SK-N-DZ (cell line): ENCODE results near the gene SUMO2.
A peak's percentile ranks its signal among the peaks of the same experiment; 100 is the strongest.
"Not testable (repeated sequence)": the region's sequence is repeated elsewhere in the genome, so short reads cannot be mapped to it uniquely, and the experiment has no call there.

ENCODE experiments used
- DNase-seq: peaks from one replicate; pipeline ENCODE4 v3.0.0-alpha.2; 2015; ENCODE audit warnings: low spot score

The SUMO2 gene

GRCh38 chr17:75144816-75145512 is 37.8 kb downstream of the SUMO2 start:
- no peak for DNase-seq

GRCh38 chr17:75142236-75142971 is 40.4 kb downstream of the SUMO2 start:
- DNase-seq: no peak

GRCh38 chr17:75138519-75138918 is 44.2 kb downstream of the SUMO2 start:
- DNase-seq: no peak

GRCh38 chr17:75137762-75138161 is 45.0 kb downstream of the SUMO2 start:
- not testable (repeated sequence) for DNase-seq

- DNase-seq: no peak
Observed at GRCh38 chr17:75135946-75136345, 46.8 kb downstream of the SUMO2 start.

- DNase-seq: no peak
Observed at GRCh38 chr17:75135452-75135851, 47.3 kb downstream of the SUMO2 start.

GRCh38 chr17:75133607-75134347 is 49.0 kb downstream of the SUMO2 start:
- DNase-seq: not testable (repeated sequence)

- DNase-seq: no peak
Observed at GRCh38 chr17:75133001-75133400, 49.8 kb downstream of the SUMO2 start.

- DNase-seq: not testable (repeated sequence)
Observed at GRCh38 chr17:75132018-75133000, 50.5 kb downstream of the SUMO2 start.

GRCh38 chr17:75131278-75132017 is 51.3 kb downstream of the SUMO2 start, which contains the start of gene NT5C:
Gene NT5C, minus strand, starts transcription at chr17:75131742. Its CDS starts 35 bp downstream, at chr17:75131707.
- DNase-seq: peak; percentile 88

- DNase-seq: peak; percentile 84
Observed at GRCh38 chr17:75130632-75131277, 52.0 kb downstream of the SUMO2 start.

GRCh38 chr17:75130059-75130631 is 52.6 kb downstream of the SUMO2 start:
- DNase-seq: no peak

GRCh38 chr17:75129576-75129975 is 53.2 kb downstream of the SUMO2 start:
- DNase-seq: no peak

- DNase-seq: no peak
Observed at GRCh38 chr17:75128694-75129505, 53.9 kb downstream of the SUMO2 start.

GRCh38 chr17:75127936-75128335 is 54.8 kb downstream of the SUMO2 start:
- DNase-seq: not testable (repeated sequence)

GRCh38 chr17:75126954-75127353 is 55.8 kb downstream of the SUMO2 start:
- DNase-seq: no peak

- no peak for DNase-seq
Observed at GRCh38 chr17:75125984-75126383, 56.8 kb downstream of the SUMO2 start.

GRCh38 chr17:75124819-75125162 is 58.0 kb downstream of the SUMO2 start:
- no peak for DNase-seq
